Activated CD4-positive, alpha-beta T cell treated with anti-CD3 and anti-CD28 coated beads, Interleukin-2, amount 50 U/mL, for 48 hours (primary cell): ENCODE results near the gene MTMR11.
"Not testable (repeated sequence)": the region's sequence is repeated elsewhere in the genome, so short reads cannot be mapped to it uniquely, and the experiment has no call there.

ENCODE experiments used
- DNase-seq, 2 experiments: peaks; one replicate each; pipeline ENCODE4 v3.0.0-alpha.2; 2020

MTMR11 gene

DNA sequence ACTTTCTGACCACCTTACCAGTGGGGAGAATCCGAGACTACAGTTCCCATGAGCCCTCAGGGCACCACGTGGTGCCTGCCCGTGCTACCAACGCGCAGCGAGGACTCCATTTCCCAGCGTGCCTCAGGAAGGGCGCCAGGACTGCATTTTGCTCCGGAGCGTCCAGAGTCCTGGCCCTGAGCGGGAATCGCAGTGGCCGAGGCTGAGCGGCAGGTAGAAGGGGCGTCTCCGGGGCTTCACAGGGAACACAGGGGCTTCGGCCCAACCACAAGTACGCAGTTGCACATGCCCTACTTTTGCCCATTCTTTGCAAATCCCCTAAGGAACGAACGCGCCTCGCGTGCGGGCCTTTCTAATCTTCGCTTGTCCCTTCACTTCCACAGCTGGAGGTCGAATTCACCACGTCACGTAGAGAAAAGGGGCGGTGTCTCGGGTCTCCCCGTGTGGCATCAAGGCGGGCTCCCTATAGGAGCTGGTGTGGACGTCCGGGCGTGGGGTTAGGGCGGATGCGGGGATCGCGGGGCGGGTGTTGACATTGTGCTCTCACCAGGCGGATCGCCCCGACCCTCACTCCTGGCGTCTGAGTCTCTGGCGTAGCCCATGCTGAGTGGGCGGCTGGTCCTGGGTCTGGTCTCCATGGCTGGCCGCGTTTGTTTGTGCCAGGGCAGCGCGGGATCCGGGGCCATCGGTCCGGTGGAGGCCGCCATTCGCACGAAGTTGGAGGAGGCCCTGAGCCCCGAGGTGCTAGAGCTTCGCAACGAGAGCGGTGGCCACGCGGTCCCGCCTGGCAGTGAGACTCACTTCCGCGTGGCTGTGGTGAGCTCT is 37.0 kb downstream of the MTMR11 start, which contains the start of gene BOLA1:
BOLA1 (plus strand) TSS at position 109 of the 825 bp plus-strand sequence; CDS start at position 601, 492 bp downstream.
- peak; percentile 82 to 86 for DNase-seq

DNA sequence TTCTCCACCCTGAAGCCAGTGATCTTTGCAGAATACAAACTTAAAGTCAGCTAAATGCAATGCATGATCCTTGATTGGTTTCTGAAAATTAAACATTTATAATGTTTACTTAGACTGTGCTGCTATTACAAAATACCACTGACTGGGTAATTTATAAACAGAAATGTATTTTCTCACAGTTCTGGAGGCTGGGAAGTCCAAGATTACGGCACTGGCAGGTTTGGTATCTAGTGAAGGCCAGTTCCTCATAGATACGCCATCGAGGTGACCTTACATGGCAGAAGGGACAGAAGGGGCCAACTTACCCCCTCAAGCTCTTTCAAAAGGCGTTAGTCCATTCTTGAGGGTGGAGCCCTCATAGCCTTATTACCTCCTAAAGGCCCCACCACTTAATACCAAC is 40.1 kb downstream of the MTMR11 start:
- DNase-seq: no peak

DNA sequence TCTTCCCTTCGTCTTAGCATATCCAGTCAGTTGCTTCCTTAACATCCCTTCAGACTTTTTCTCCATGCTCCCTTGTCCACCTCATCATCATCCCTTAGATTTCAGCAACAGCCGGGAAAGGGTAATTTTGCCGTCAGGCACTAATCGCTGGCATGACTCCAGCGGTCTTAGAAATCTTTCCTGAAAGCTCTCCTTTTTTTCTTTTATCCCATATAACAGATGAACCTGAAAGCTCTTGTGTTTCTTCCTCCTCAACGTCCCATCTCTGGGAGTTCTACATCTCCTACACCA is 47.7 kb downstream of the MTMR11 start:
- no peak for DNase-seq

DNA sequence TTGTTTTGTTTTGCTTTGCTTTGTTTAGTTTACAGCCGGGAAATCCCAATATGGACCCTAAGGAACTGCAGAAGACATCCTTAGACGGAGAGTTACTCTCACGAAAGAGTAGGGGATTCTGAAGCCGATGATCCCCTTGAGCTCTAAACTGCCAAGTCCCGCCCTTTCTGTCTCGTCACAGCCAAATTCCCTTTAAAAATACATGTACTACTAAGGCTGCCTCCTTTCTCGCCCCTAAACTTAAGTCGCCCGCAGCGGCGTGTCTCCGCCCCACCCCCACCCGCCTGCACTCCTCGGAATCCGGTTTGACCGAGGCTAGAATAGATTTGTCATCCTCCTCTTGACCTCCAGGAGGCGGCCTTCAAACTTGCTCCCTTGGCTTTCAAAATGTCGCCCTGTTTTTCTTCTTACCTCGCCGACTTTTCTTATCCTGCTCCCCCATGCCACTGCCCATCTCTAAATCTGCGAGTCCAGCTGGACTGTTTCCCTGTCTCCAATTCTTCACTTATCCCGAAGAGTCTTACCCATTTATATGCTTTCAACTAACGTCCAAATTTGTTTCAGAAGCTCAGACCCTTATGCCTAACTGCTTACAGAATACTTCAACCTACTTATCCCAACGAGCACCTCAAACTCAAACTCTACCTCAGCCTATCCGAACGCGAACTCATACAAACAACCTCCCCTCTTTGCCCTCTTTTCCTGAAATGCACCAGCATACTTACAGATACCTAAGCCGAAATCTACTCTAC is 48.3 kb downstream of the MTMR11 start:
- peak; percentile 83 to 86 for DNase-seq

DNA sequence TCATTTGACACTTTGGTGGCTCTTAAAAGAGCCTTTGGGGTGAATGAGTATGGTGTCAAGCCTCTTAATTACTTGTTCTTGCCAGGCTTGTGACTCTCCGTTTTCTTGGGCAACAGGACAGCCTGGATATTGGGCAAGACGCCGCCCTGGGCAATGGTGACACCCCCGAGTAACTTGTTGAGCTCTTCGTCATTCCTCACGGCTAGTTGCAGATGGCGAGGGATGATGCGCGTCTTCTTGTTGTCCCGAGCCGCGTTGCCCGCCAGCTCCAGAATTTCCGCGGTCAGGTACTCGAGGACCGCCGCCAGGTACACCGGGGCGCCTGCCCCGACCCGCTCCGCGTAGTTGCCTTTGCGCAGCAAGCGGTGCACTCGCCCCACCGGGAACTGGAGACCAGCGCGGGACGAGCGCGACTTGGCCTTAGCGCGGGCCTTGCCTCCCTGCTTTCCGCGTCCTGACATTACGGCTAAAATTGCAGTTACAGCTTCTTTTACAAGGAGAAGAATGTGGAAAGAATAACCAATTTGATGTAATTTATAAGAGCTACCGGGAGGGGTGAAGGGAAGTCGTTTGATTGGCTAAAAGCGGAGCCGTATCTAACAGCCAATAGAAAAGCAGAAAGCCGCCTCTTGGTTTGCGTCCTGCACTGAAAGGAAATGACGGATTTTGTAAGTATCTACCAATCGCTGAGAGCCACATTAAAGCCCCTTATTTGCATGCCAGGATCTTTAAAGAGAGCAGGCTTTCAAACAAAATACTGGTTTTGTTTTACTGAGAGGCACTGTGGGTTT is 49.0 kb downstream of the MTMR11 start:
- DNase-seq: peak; percentile 65 to 71

DNA sequence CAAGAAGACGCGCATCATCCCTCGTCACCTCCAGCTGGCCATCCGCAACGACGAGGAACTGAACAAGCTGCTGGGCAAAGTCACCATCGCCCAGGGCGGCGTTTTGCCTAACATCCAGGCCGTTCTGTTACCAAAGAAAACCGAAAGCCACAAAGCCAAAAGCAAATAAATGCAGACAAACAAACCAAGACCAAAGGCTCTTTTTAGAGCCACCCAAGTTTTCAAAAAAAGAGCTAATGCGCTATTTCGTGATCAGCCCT is 49.6 kb downstream of the MTMR11 start:
- DNase-seq: not testable (repeated sequence)

DNA sequence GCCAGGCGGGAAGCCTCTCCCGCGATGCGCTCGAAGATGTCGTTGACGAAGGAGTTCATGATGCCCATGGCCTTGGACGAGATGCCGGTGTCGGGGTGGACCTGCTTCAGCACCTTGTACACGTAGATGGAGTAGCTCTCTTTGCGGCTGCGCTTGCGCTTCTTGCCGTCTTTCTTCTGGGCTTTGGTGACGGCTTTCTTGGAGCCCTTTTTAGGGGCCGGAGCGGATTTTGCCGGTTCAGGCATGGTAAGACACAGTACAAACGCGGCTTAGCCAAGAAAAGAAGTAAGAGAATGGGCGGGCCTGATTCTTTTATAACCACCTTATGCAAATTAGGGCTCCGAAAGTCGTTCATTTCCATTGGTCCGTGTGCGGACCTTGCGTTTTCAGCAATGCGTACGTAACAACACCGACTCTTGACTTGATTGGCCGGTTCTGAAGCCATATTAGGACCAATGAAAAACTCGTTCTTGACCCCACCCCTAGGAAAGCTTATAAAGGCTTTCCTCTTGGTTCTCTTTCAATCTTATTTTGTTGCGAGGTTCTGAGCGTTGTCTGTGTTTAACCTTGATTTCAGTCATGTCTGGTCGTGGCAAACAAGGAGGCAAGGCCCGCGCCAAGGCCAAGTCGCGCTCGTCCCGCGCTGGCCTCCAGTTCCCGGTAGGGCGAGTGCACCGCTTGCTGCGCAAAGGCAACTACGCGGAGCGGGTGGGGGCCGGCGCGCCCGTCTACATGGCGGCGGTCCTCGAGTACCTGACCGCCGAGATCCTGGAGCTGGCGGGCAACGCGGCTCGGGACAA is 50.1 kb downstream of the MTMR11 start:
- peak; percentile 79 to 85 for DNase-seq

DNA sequence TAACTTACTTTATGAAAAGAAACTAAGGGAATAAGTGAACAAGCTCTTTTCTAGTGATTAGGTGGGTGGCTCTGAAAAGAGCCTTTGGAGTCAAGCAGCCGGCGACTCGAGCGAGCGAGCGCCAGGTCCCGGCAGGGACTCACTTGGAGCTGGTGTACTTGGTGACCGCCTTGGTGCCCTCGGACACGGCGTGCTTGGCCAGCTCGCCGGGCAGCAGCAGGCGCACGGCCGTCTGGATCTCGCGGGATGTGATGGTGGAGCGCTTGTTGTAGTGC is 50.6 kb downstream of the MTMR11 start:
- not testable (repeated sequence) for DNase-seq

DNA sequence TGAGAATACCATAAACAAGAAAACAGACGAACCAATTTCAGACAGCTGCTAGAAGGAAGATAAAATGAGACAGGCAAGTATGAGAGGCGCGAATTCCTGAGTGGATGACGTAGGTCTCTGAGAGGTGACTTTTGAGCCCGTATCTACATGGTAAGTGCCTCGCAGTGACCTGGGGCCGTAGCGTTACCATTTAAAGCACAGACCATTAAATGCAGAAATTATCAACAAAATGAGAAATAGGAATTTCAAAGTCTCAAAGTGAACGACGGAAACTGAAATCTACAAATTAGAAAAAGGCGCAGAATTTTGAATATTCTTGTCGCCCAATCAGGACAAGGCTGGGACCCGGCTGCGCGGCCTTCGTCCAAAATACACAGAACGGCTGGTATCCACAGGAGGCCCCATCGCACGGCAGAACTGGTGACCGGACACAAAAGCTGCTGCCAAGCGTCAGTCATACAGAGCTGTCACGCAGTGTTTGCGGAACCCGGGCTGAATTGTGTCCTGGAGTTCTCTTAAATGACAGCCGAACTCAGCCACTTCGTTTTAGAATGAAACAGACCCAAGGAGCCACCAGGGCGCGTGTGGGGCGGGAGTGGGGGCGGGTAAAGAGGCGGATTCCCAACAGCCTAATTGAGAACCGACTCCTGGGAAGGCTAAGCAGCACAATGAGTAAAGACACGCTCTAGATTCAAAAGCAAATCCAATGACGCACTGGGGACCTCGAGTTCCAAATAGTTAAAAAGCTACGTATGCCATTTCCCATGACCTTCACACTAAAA is 51.1 kb downstream of the MTMR11 start:
- DNase-seq: peak; percentile 76 to 80

DNA sequence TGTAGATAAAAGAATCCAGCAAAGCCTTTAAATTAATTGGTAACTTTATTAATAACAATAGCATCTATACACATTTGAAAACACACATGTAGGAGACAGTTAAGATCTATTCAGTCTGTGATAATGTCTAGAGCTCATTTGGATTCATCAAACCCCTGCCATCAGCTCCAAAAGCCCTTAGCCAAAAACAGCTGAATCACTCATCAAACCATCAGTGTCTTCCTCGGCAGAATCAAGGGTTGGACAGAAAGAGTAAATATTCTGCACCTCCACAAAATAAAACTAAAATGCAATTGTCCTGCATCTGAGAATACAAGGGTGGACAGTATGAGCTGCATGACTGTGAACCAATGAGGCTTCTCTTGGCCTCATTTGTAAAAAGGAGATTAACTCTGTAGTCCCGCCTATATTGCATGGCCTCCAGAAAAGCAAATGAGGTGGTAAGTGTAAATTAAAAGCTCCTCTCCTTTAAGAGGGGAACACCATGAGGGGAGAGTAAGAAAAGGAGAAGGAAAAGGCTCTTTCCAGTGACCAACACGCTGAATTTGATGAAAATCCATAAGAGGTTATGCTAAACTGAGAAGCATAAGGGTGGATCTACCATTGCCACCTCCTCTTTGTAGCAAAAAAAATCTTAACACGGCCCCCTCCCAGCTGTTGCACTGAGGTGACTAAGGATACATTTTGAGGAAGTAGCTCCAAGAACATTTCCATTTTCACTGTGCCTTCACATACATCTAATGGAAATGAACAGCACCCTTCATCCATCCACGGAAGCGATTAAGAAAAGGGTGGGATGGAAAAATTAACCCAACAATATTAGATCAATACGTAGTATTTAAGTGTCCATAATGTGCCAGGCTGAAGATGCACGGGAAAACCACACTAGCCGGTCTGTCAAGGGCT is 52.0 kb downstream of the MTMR11 start:
- DNase-seq: peak in 1 of 2 experiments; percentile 37

DNA sequence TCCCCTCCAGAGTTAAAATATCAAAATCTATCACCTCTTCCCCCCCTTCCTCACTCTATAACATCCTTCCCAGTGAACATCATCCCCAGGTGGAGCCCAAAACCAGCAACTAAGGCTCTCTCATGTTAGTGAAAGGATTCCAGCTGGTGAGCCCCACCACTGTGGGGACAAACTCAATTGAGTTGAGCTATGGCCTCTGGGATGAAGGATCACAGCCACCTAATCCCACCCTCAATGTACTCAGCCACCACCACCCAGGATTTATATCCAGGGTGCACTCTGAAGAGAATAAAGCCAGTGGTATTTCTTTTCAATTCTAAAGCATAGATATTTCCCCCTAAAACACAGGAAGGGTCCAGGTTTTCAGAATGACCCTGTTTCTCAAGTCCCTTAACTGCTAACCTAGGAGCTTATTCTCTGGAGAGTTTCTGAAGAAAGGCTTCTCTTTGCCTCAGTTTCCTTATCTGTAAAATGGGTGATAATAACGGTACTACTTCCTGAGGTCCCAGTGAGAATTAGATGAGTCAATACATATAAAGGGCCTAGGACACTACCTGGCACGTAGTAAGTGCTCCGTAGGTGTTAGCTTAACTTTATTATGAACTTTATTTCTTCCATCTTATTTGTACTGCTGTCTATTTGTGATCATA is 53.0 kb downstream of the MTMR11 start:
- DNase-seq: no peak

DNA sequence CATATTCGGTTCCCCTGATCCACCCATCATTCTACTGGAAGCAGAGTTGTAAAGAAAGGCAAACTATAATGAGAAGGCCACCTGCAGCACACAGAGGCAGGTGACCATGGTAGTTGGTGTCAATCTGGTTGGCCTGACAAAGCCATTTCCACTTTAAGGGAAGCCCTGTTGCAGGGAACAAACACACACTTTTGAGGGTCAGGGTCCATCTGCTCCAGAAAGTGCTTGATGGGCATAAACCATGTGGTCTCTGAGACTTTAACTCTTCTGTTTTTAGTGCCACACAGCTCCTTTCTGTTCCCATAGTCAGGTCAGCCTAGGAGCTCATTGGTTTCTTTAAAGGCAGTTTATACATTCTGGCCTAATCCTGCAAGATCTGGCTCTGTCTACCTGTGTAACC is 54.8 kb downstream of the MTMR11 start:
- DNase-seq: no peak

DNA sequence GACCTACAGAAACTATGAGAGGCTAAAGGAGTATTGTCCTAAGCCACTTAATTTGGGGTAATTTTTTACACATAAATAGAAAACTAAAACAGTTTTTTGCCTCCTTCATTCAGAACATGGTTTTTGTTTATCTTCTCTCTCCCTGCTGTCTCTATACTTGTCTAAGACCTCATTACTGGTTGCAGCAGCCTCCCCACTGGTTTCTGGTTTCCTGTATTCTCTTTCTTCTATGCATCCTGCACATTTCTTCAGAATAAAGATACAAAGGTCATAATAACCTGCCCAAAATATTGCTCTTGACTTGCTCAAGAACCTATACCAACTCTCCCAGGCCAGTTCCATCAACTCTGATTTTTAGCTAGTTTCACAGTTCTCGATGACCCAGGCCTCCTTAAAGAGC is 57.1 kb downstream of the MTMR11 start:
- DNase-seq: no peak
